Astrocyte (in vitro differentiated cells and primary cell): ENCODE measurements around the gene XPO6. TPM values are rescaled to one million over a fixed set of nuclear protein-coding genes. Genes with fewer than 3 reads are reported as not detected.

Experiments
- DNase-seq: peaks from one replicate; pipeline ENCODE4 v3.0.0-alpha.2; 2010; ENCODE audit warnings: low read depth
- FAIRE-seq: peaks from 2 replicates; lab custom pipeline; 2011; peaks lifted over from hg19 to GRCh38; lab: Jason Lieb, UNC
- H2AFZ ChIP-seq: 2 replicates; pipeline ENCODE4 v1.6.0; 2012; ENCODE audit warnings: low read depth, low read length, inconsistent platforms
- H3K27ac ChIP-seq: 2 replicates; pipeline ENCODE4 v1.5.1; 2011; ENCODE audit warnings: low read depth, low read length, inconsistent platforms
- H3K27me3 ChIP-seq: 2 replicates; pipeline ENCODE4 v1.6.0; 2011; ENCODE audit warnings: low read length, inconsistent platforms; ENCODE audit not compliant: insufficient read depth
- H3K36me3 ChIP-seq: 2 replicates; pipeline ENCODE4 v1.5.1; 2011; ENCODE audit warnings: low read length, inconsistent platforms; ENCODE audit not compliant: insufficient read depth
- H3K4me1 ChIP-seq: 2 replicates; pipeline ENCODE4 v1.5.1; 2011; ENCODE audit warnings: low read length, inconsistent platforms; ENCODE audit not compliant: insufficient read depth
- H3K4me2 ChIP-seq: 2 replicates; pipeline ENCODE4 v1.6.0; 2012; ENCODE audit warnings: low read length, inconsistent platforms
- H3K4me3 ChIP-seq: 2 replicates; pipeline ENCODE4 v1.5.1; 2011; ENCODE audit warnings: low read depth, mild to moderate bottlenecking, low read length, inconsistent platforms; ENCODE audit not compliant: insufficient read depth
- H3K79me2 ChIP-seq: 2 replicates; pipeline ENCODE4 v1.6.0; 2012; ENCODE audit warnings: mild to moderate bottlenecking, low read length, inconsistent platforms; ENCODE audit not compliant: insufficient read depth
- H3K9ac ChIP-seq: 2 replicates; pipeline ENCODE4 v1.6.0; 2012; ENCODE audit warnings: mild to moderate bottlenecking, low read length, inconsistent platforms
- H3K9me3 ChIP-seq: 2 replicates; pipeline ENCODE4 v1.5.1; 2012; ENCODE audit warnings: low read depth, mild to moderate bottlenecking, low read length, inconsistent platforms; ENCODE audit not compliant: insufficient read depth
- H4K20me1 ChIP-seq: 2 replicates; pipeline ENCODE4 v1.6.0; 2012; ENCODE audit warnings: low read length, inconsistent platforms; ENCODE audit not compliant: insufficient read depth
- H3K27ac Mint-ChIP-seq: one replicate; pipeline ENCODE4 v1.8.0; 2021; ENCODE audit warnings: mild to moderate bottlenecking, mixed read lengths; ENCODE audit not compliant: unreplicated experiment
- H3K27me3 Mint-ChIP-seq: one replicate; pipeline ENCODE4 v1.8.0; 2021; ENCODE audit warnings: low read depth, mixed read lengths; ENCODE audit not compliant: unreplicated experiment
- H3K36me3 Mint-ChIP-seq: one replicate; pipeline ENCODE4 v1.8.0; 2021; ENCODE audit warnings: low read depth, mixed read lengths; ENCODE audit not compliant: unreplicated experiment
- H3K4me1 Mint-ChIP-seq: one replicate; pipeline ENCODE4 v1.8.0; 2021; ENCODE audit warnings: low read depth, mixed read lengths; ENCODE audit not compliant: unreplicated experiment
- H3K4me3 Mint-ChIP-seq: one replicate; pipeline ENCODE4 v1.8.0; 2021; ENCODE audit warnings: mild to moderate bottlenecking, moderate library complexity, mixed read lengths; ENCODE audit not compliant: unreplicated experiment
- H3K9me3 Mint-ChIP-seq: one replicate; pipeline ENCODE4 v1.8.0; 2021; ENCODE audit warnings: mild to moderate bottlenecking, mixed read lengths; ENCODE audit not compliant: unreplicated experiment
- CTCF ChIP-seq: IDR thresholded peaks from 2 replicates; pipeline ENCODE4 v1.5.1; 2011; ENCODE audit warnings: low read depth, mild to moderate bottlenecking, inconsistent platforms, low read length, moderate library complexity; ENCODE audit not compliant: insufficient read depth
- EZH2 ChIP-seq: IDR thresholded peaks from 2 replicates; pipeline ENCODE4 v1.6.1; 2012; ENCODE audit warnings: mild to moderate bottlenecking, low read length, inconsistent platforms; ENCODE audit not compliant: insufficient read depth
- total RNA-seq: library from RNA; stranded (reverse); gene quantifications from 2 replicates; pipeline ENCODE4 v1.2.1, GENCODE V29; 2021

XPO6 gene
- total RNA-seq, 1 donor from 2014 or later: 135 TPM

- peaks cover 5% of the 10 kb centered on the region for H3K4me1 ChIP-seq
- H3K9me3 ChIP-seq: no peaks in the 10 kb centered on the region
- no peak overlapping the region for H3K9ac ChIP-seq
- no peak overlapping the region for H3K27ac Mint-ChIP-seq
- no peaks in the 10 kb centered on the region for H4K20me1 ChIP-seq
- H3K4me2 ChIP-seq: no peak overlapping the region
- no peaks in the 10 kb centered on the region for H3K36me3 Mint-ChIP-seq
- no peaks in the 10 kb centered on the region for H3K36me3 ChIP-seq
- H3K4me3 Mint-ChIP-seq: no peak overlapping the region
- H3K4me3 ChIP-seq: no peak overlapping the region
- peaks cover 6% of the 10 kb centered on the region for H3K9me3 Mint-ChIP-seq
- H3K27ac ChIP-seq: no peak overlapping the region
- H3K79me2 ChIP-seq: no peaks in the 10 kb centered on the region
- DNase-seq (no peak), FAIRE-seq (no peak)
- no peak for TF ChIP-seq EZH2
- TF ChIP-seq CTCF: no peak
- H2AFZ ChIP-seq: no peak overlapping the region
- peaks cover 10% of the 10 kb centered on the region for H3K4me1 Mint-ChIP-seq
- H3K27me3 ChIP-seq: peaks cover 21% of the 10 kb centered on the region
- peaks cover 18% of the 10 kb centered on the region for H3K27me3 Mint-ChIP-seq
These were observed 45.5 kb upstream of the XPO6 start for GRCh38 chr16:28257256-28257655.

GRCh38 chr16:28255838-28256237 is 44.1 kb upstream of the XPO6 start:
- H3K4me1 ChIP-seq: peaks cover 5% of the 10 kb centered on the region
- H3K4me3 ChIP-seq: no peak overlapping the region
- Mint-ChIP-seq H3K4me3 (no peak overlapping the region), H3K9me3 (peaks cover 6% of the 10 kb centered on the region), H3K27ac (no peak overlapping the region), H3K4me1 (peaks cover 7% of the 10 kb centered on the region), H3K27me3 (peaks cover 15% of the 10 kb centered on the region), H3K36me3 (no peaks in the 10 kb centered on the region)
- no peaks in the 10 kb centered on the region for H4K20me1 ChIP-seq
- H3K79me2 ChIP-seq: no peaks in the 10 kb centered on the region
- H3K27ac ChIP-seq: no peak overlapping the region
- no peaks in the 10 kb centered on the region for H3K36me3 ChIP-seq
- H3K9me3 ChIP-seq: no peaks in the 10 kb centered on the region
- H3K4me2 ChIP-seq: no peak overlapping the region
- TF ChIP-seq CTCF: no peak
- H3K9ac ChIP-seq: no peak overlapping the region
- no peak overlapping the region for H2AFZ ChIP-seq
- FAIRE-seq (no peak), DNase-seq (no peak)
- peaks cover 16% of the 10 kb centered on the region for H3K27me3 ChIP-seq

GRCh38 chr16:28254158-28254557 is 42.4 kb upstream of the XPO6 start:
- Histone ChIP-seq H3K4me3 (no peak overlapping the region), H3K9ac (no peak overlapping the region), H3K9me3 (no peaks in the 10 kb centered on the region), H3K79me2 (no peaks in the 10 kb centered on the region), H3K4me2 (no peak overlapping the region), H3K27me3 (peaks cover 5% of the 10 kb centered on the region), H3K27ac (no peak overlapping the region), H4K20me1 (no peaks in the 10 kb centered on the region), H3K4me1 (peaks cover 5% of the 10 kb centered on the region), H3K36me3 (no peaks in the 10 kb centered on the region), H2AFZ (no peak overlapping the region)
- no peak for TF ChIP-seq CTCF
- TF ChIP-seq EZH2: no peak
- Mint-ChIP-seq H3K27ac (no peak overlapping the region), H3K4me3 (no peak overlapping the region), H3K9me3 (peaks cover 6% of the 10 kb centered on the region), H3K36me3 (no peaks in the 10 kb centered on the region), H3K4me1 (no peaks in the 10 kb centered on the region), H3K27me3 (peaks cover 14% of the 10 kb centered on the region)
- FAIRE-seq (no peak), DNase-seq (no peak)
